CD4-positive, CD25-positive, alpha-beta regulatory T cell (primary cell): ENCODE results near the gene NALCN. TPM values are rescaled to one million over a fixed set of nuclear protein-coding genes. Genes with fewer than 3 reads are reported as not detected.

Source experiments
- ATAC-seq, 2 donors: fragments of 150-1000 bp; cut with Tn5 transposase; one replicate each; pipeline ENCODE4 v1.10.0; 2021; ENCODE audit warnings: low read depth in 2 of 2, moderate number of reproducible peaks in 2 of 2, moderate library complexity in 1 of 2
- DNase-seq, 3 donors: peaks; one replicate each; pipeline versions ENCODE4 v3.0.0 to v3.0.0-alpha.2; 2012 to 2022; ENCODE audit warnings: mixed read lengths in 1 of 3
- H3K27ac ChIP-seq: one replicate; pipeline ENCODE4 v1.7.0; 2013; ENCODE audit warnings: mild to moderate bottlenecking, low read length; ENCODE audit not compliant: insufficient read depth, poor library complexity, severe bottlenecking
- H3K27me3 ChIP-seq: one replicate; pipeline ENCODE4 v1.7.0; 2013; ENCODE audit warnings: low read length; ENCODE audit not compliant: control insufficient read depth, insufficient read depth
- H3K36me3 ChIP-seq: one replicate; pipeline ENCODE4 v1.7.0; 2013; ENCODE audit warnings: mild to moderate bottlenecking, low read length, moderate library complexity; ENCODE audit not compliant: control insufficient read depth, insufficient read depth
- H3K4me1 ChIP-seq: 2 replicates; pipeline ENCODE4 v1.7.0; 2013; ENCODE audit warnings: mild to moderate bottlenecking, low read length; ENCODE audit not compliant: insufficient read depth, control insufficient read depth, poor library complexity, severe bottlenecking
- H3K4me3 ChIP-seq: one replicate; pipeline ENCODE4 v1.7.0; 2013; ENCODE audit warnings: low read depth, mild to moderate bottlenecking, low read length, moderate library complexity
- H3K9me3 ChIP-seq, 2 experiments: 1 replicate in 1 of 2; 2 replicates in 1 of 2; pipeline ENCODE4 v1.7.0; 2013; ENCODE audit warnings: low read length in 2 of 2, mild to moderate bottlenecking in 1 of 2, moderate library complexity in 1 of 2; ENCODE audit not compliant: control insufficient read depth in 2 of 2
- H3K27ac Mint-ChIP-seq, 3 donors: one replicate each; pipeline ENCODE4 v1.8.0; 2020 to 2022; ENCODE audit warnings: mild to moderate bottlenecking in 3 of 3, mixed read lengths in 3 of 3, moderate library complexity in 2 of 3
- H3K27me3 Mint-ChIP-seq: one replicate; pipeline ENCODE4 v1.8.0; 2022; ENCODE audit warnings: mild to moderate bottlenecking, mixed read lengths
- H3K36me3 Mint-ChIP-seq: one replicate; pipeline ENCODE4 v1.8.0; 2020; ENCODE audit warnings: mixed read lengths
- H3K4me1 Mint-ChIP-seq, 4 donors: one replicate each; pipeline ENCODE4 v1.8.0; 2020 to 2022; ENCODE audit warnings: mixed read lengths in 4 of 4, mild to moderate bottlenecking in 1 of 4
- H3K4me3 Mint-ChIP-seq, 4 donors: one replicate each; pipeline ENCODE4 v1.8.0; 2020 to 2022; ENCODE audit warnings: mild to moderate bottlenecking in 4 of 4, mixed read lengths in 4 of 4, moderate library complexity in 3 of 4
- H3K9me3 Mint-ChIP-seq, 7 donors: one replicate each; pipeline ENCODE4 v1.8.0; 2020 to 2022; ENCODE audit warnings: mixed read lengths in 7 of 7, mild to moderate bottlenecking in 3 of 7, moderate library complexity in 2 of 7
- polyA plus RNA-seq, 4 donors: library from polyadenylated mRNA; unstranded; fragments of 300-500 nt; fragmentation: Illumina TruSeq; gene quantifications; one replicate each; pipeline ENCODE4 v1.2.3, GENCODE V29; 2021
- total RNA-seq: library from RNA; stranded (reverse); gene quantifications from one replicate; pipeline ENCODE4 v1.2.3, GENCODE V29; 2022

NALCN gene
- total and polyA plus RNA-seq, 5 donors from 2014 or later, result not detected

DNA sequence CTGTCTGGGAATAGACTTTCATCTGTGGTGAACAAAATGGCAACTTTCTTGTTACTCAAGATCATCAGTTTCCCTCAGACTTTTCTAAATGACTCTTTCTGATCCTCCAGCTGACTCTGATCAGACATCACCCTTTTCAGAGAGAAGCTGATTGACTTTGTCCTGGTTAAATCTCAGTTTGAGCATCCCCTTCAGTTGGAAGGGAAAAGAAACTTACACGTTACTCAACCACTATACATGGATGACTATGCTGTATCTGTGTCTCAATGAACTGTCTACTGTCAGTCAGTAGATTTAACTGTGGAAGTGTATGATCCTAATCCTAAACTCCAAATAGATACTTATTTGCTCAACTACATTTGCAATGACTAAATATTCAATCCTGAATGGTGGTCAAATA, 118.5 kb downstream of the NALCN start:
- no peak overlapping the region for H3K27ac ChIP-seq
- no peaks in the 10 kb centered on the region for H3K36me3 Mint-ChIP-seq

DNA sequence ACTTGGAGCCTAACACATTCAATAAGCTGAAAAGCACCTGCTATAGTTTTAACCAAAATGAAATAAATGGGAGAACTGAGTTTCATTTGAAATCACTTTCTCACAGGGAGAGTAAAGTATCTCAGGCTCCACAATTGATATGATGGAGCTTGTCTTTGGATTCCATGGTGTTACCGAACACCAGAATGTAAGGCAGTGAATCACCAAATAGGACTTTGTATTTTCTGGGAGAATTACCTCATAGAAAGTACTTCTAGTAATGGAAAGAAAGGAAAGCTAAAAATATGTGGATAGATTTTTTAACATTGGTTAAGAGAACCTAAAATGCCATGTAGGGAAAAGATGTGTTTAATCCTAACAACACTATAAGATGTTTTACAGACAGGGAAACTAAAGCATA, 123.6 kb downstream of the NALCN start:
- H3K27ac ChIP-seq, result no peak overlapping the region
- Mint-ChIP-seq H3K9me3 (peaks cover 0 to 7% (median 2%) of the 10 kb centered on the region in 7 donors), H3K27ac (no peak overlapping the region), H3K36me3 (no peaks in the 10 kb centered on the region), H3K27me3 (no peaks in the 10 kb centered on the region), H3K4me1 (no peaks in the 10 kb centered on the region), H3K4me3 (no peak overlapping the region)
- DNase-seq (no peak), ATAC-seq (no peak)
- H3K9me3 ChIP-seq, result no peaks in the 10 kb centered on the region
- H3K27me3 ChIP-seq, result no peaks in the 10 kb centered on the region
- no peak overlapping the region for H3K4me3 ChIP-seq
- no peaks in the 10 kb centered on the region for H3K36me3 ChIP-seq
- H3K4me1 ChIP-seq, result no peaks in the 10 kb centered on the region

More for the DNA sequence above, 118.5 kb downstream of the NALCN start:
- Histone ChIP-seq H3K4me1 (no peaks in the 10 kb centered on the region), H3K36me3 (no peaks in the 10 kb centered on the region), H3K27me3 (no peaks in the 10 kb centered on the region), H3K4me3 (no peak overlapping the region), H3K9me3 (no peaks in the 10 kb centered on the region)
- no peak overlapping the region for H3K4me3 Mint-ChIP-seq
- H3K4me1 Mint-ChIP-seq, result no peaks in the 10 kb centered on the region
- peaks cover 0 to 4% (median 2%) of the 10 kb centered on the region in 7 donors for H3K9me3 Mint-ChIP-seq
- H3K27ac Mint-ChIP-seq, result no peak overlapping the region
- ATAC-seq (no peak), DNase-seq (no peak)
- H3K27me3 Mint-ChIP-seq, result no peaks in the 10 kb centered on the region

DNA sequence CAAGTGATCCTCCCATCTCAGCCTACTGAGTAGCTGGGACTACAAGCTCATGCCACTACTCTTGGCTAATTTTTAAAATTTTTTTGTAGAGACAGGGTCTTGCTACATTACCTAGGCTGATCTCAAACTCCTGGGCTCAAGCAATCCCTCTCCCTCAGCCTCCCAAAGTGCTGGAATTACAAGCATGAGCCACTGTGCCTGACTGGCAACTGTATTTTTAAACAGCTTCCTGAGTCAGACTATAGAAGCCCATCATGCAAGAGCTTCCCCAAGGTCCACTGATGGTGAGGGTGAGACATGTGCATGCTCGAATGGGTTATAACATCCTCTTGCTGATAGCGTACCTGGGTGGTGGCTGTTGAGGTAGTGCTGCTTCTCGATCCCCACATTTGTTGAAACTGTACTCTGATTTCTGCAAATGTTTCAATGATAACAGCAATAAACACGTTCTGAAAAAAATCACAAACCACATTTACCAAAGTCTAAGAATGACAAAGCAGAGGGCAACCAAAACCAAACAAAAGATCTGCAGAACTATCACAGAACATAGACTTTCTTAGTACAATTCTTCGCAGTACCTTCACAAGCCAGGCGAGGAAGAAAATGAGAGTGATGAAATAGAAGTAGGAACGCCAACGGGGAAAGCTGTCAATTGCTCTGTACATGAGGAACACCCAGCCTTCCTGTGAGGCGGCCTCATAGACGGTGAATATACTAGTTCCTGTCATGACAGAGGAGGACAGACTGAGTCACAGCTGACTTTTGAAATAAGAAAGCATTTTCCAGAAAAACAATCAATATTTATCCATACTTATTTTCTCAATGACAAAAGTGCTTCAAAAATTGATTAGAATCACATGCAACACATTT, 124.4 kb downstream of the NALCN start:
- H3K4me1 Mint-ChIP-seq, result no peaks in the 10 kb centered on the region
- no peak for DNase-seq
- Histone ChIP-seq H3K36me3 (no peaks in the 10 kb centered on the region), H3K27ac (no peak overlapping the region), H3K9me3 (no peaks in the 10 kb centered on the region), H3K4me3 (no peak overlapping the region), H3K27me3 (no peaks in the 10 kb centered on the region), H3K4me1 (no peaks in the 10 kb centered on the region)
- ATAC-seq, result no peak
- no peak overlapping the region for H3K4me3 Mint-ChIP-seq
- no peaks in the 10 kb centered on the region for H3K27me3 Mint-ChIP-seq
- H3K36me3 Mint-ChIP-seq, result no peaks in the 10 kb centered on the region
- H3K9me3 Mint-ChIP-seq, result peaks cover 0 to 7% (median 2%) of the 10 kb centered on the region in 7 donors
- no peak overlapping the region for H3K27ac Mint-ChIP-seq

DNA sequence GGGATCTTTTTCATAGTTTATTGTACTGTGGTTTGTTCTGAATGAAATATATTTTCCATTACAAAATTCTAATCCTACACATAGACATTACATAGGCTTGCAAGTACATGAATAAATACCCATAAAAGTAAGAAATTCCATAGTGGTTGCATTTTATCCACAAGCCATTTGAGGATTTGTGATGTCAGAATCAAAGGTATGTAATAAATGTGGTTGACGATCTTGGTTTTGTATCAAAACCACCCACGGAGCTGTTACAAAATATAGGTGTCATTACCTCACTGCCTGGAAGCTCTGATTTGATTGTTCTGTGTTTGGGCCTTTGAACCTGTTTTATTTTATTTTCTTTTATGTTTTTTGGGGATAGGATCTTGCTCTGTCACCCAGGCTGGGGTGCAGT, 125.1 kb downstream of the NALCN start:
- no peaks in the 10 kb centered on the region for H3K27me3 ChIP-seq
- Mint-ChIP-seq H3K9me3 (peaks cover 0 to 7% (median 2%) of the 10 kb centered on the region in 7 donors), H3K27me3 (no peaks in the 10 kb centered on the region), H3K4me1 (no peaks in the 10 kb centered on the region), H3K27ac (no peak overlapping the region), H3K36me3 (no peaks in the 10 kb centered on the region), H3K4me3 (no peak overlapping the region)
- no peaks in the 10 kb centered on the region for H3K9me3 ChIP-seq
- no peak overlapping the region for H3K4me3 ChIP-seq
- H3K36me3 ChIP-seq, result no peaks in the 10 kb centered on the region
- ATAC-seq (no peak), DNase-seq (no peak)
- no peak overlapping the region for H3K27ac ChIP-seq
- no peaks in the 10 kb centered on the region for H3K4me1 ChIP-seq

DNA sequence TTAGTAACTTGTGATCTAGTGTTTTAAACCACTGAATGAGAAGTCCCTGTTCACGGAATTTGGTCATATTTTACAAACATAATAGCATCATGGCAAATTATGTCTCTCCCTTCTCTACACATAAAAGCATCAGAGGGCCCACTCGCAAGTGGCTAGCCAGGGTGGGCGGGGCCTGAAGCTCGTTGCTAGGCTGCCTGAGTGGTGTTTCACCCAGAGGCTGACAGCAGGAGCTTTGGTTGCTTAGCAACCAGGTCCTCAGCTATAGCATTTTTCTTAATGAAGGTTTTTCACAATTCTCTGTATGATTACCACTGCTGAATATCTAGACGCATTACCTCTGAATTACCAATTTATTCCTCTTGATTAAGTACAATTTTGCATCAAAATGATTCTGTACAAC, 126.5 kb downstream of the NALCN start:
- DNase-seq (no peak), ATAC-seq (no peak)
- Mint-ChIP-seq H3K4me1 (no peaks in the 10 kb centered on the region), H3K9me3 (peaks cover 0 to 7% (median 0%) of the 10 kb centered on the region in 7 donors), H3K4me3 (no peak overlapping the region), H3K36me3 (no peaks in the 10 kb centered on the region), H3K27me3 (no peaks in the 10 kb centered on the region), H3K27ac (no peak overlapping the region)
- Histone ChIP-seq H3K36me3 (no peaks in the 10 kb centered on the region), H3K27me3 (no peaks in the 10 kb centered on the region), H3K4me1 (no peaks in the 10 kb centered on the region), H3K27ac (no peak overlapping the region), H3K9me3 (no peaks in the 10 kb centered on the region), H3K4me3 (no peak overlapping the region)

DNA sequence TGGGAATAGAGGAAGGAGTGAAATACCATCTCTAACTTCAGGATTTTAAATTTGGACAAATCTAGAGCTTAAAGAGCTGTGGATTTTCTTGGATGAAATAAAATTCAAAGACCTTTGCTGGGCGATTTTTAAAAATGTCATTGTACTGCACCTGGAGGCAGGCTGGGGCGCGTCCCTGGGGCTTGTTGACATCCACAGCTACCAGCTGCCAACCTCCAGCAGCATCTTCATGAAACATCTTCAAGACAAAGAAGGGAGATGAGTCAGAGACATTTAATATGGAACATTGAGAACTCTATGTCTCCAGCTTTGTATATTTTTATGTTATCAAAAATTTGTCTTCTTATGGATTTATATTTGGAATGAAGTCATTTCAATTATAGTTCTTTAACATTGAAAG, 132.5 kb downstream of the NALCN start:
- Mint-ChIP-seq H3K4me3 (no peak overlapping the region), H3K9me3 (peaks cover 0 to 4% (median 0%) of the 10 kb centered on the region in 7 donors), H3K4me1 (peaks cover 0 to 4% (median 0%) of the 10 kb centered on the region in 4 donors), H3K27ac (no peak overlapping the region), H3K27me3 (peaks cover 4% of the 10 kb centered on the region), H3K36me3 (no peaks in the 10 kb centered on the region)
- ATAC-seq, result no peak
- DNase-seq, result no peak
- Histone ChIP-seq H3K27ac (no peak overlapping the region), H3K36me3 (no peaks in the 10 kb centered on the region), H3K4me3 (no peak overlapping the region), H3K27me3 (no peaks in the 10 kb centered on the region), H3K9me3 (no peaks in the 10 kb centered on the region), H3K4me1 (no peaks in the 10 kb centered on the region)

DNA sequence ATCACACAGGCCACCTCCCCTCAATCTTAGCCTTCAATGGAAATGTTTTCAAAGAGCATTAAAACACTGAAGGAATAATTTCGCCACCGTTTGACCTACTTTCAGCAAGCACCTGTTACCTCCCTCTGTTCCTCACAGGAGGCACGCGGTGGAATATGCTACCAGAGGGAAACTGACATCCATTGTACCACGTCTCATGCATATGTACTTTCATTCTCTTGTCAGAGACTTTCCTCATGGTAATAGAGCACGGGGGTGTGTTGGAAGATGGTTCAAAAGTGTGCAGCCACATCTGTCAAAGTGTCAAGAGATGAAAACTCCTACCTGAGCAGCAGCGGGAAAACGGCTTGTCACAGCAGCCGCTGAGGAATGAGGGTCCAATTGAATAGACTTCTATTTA, 143.4 kb downstream of the NALCN start:
- Mint-ChIP-seq H3K27me3 (no peaks in the 10 kb centered on the region), H3K4me3 (no peak overlapping the region), H3K9me3 (no peaks in the 10 kb centered on the region), H3K27ac (no peak overlapping the region), H3K36me3 (no peaks in the 10 kb centered on the region), H3K4me1 (no peaks in the 10 kb centered on the region)
- no peak overlapping the region for H3K27ac ChIP-seq
- H3K4me3 ChIP-seq, result no peak overlapping the region
- no peaks in the 10 kb centered on the region for H3K27me3 ChIP-seq
- ATAC-seq, result no peak
- H3K36me3 ChIP-seq, result no peaks in the 10 kb centered on the region
- no peaks in the 10 kb centered on the region for H3K9me3 ChIP-seq
- DNase-seq, result no peak
- H3K4me1 ChIP-seq, result no peaks in the 10 kb centered on the region

DNA sequence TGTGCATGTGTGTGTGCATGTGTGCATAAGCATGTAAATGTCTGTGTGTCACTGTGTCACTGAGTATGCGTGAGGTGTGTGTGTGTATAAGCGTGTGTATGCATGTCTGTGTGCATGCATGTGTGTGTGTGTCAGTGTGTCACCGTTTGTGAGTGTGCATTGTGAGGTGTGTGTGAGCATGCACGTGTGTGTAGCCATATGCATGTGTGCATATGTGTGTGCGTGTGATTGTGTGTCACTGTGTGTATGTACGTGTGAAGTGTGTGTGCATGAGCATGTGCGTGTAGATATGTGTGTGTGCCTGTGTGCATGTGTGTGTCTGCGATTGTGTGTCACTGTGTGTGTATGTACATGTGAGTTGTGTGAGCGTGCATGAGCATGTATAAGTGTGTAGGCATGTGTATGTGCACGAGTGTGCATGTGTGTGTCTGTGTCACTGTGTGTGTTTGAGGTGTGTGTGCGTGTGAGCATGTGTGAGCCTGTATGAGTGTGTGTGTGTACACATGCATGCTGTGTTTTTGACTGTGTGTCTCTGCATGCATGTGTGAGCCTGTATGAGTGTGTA, 144.5 kb downstream of the NALCN start:
- DNase-seq (no peak), ATAC-seq (no peak)
- Histone ChIP-seq H3K4me1 (no peaks in the 10 kb centered on the region), H3K4me3 (no peak overlapping the region), H3K36me3 (no peaks in the 10 kb centered on the region), H3K9me3 (no peaks in the 10 kb centered on the region), H3K27ac (no peak overlapping the region), H3K27me3 (no peaks in the 10 kb centered on the region)
- Mint-ChIP-seq H3K4me3 (no peak overlapping the region), H3K4me1 (no peaks in the 10 kb centered on the region), H3K27ac (no peak overlapping the region), H3K9me3 (no peaks in the 10 kb centered on the region), H3K36me3 (no peaks in the 10 kb centered on the region), H3K27me3 (no peaks in the 10 kb centered on the region)
